Activated CD8-positive, alpha-beta T cell treated with anti-CD3 and anti-CD28 coated beads for 36 hours (primary cell): Measurements from ENCODE around the gene DET1. TPM values are rescaled to one million over a fixed set of nuclear protein-coding genes. Genes with fewer than 3 reads are reported as not detected.

Experiments used
- ATAC-seq: fragments of 200-7000 bp; cut with Tn5 transposase; one replicate; pipeline ENCODE4 v1.10.0; 2021; ENCODE audit warnings: mild to moderate bottlenecking, moderate library complexity
- CTCF ChIA-PET: fragments of 350-600 bp; sonication (Branson Sonifier 250); formaldehyde crosslinking; loops from one replicate; lab custom pipeline; 2021; ENCODE audit warnings: antibody characterized with exemption; lab: Charles Lee
- POLR2A ChIA-PET: fragments of 350-600 bp; sonication (Branson Sonifier 250); formaldehyde crosslinking; loops from one replicate; lab custom pipeline; 2021; ENCODE audit warnings: antibody characterized with exemption; lab: Charles Lee
- DNase-seq: peaks from one replicate; pipeline ENCODE4 v3.0.0-alpha.2; 2020
- H3K27ac Mint-ChIP-seq: one replicate; pipeline ENCODE4 v1.8.0; 2021; ENCODE audit warnings: mild to moderate bottlenecking, mixed read lengths
- H3K27me3 Mint-ChIP-seq: one replicate; pipeline ENCODE4 v1.8.0; 2021; ENCODE audit warnings: mixed read lengths
- H3K36me3 Mint-ChIP-seq: one replicate; pipeline ENCODE4 v1.8.0; 2021; ENCODE audit warnings: low read depth, mixed read lengths
- H3K4me1 Mint-ChIP-seq: one replicate; pipeline ENCODE4 v1.8.0; 2021; ENCODE audit warnings: low read depth, mixed read lengths
- H3K4me3 Mint-ChIP-seq: one replicate; pipeline ENCODE4 v1.8.0; 2021; ENCODE audit warnings: mild to moderate bottlenecking, moderate library complexity, mixed read lengths
- H3K9me3 Mint-ChIP-seq: one replicate; pipeline ENCODE4 v1.8.0; 2021; ENCODE audit warnings: mixed read lengths
- CTCF ChIP-seq: fragments of 200-600 bp; IDR thresholded peaks from one replicate; pipeline ENCODE4 v1.8.0; 2022; ENCODE audit warnings: antibody characterized with exemption, mild to moderate bottlenecking
- intact Hi-C: fragments of 100-400 bp; cut with micrococcal nuclease; formaldehyde crosslinking; loops from one replicate; pipeline ENCODE4 v1.10.0; 2022
- total RNA-seq, 2 experiments: library from RNA; stranded (reverse); gene quantifications; one replicate each; pipeline ENCODE4 v1.2.3, GENCODE V29; 2021

The DET1 gene
- total RNA-seq, 2 experiments from 2014 or later, result 2.1 to 2.6 TPM

- Mint-ChIP-seq H3K36me3 (peaks cover 18% of the 10 kb centered on the region), H3K9me3 (no peaks in the 10 kb centered on the region), H3K27me3 (no peaks in the 10 kb centered on the region), H3K4me3 (no peak overlapping the region), H3K4me1 (peaks cover 6% of the 10 kb centered on the region), H3K27ac (no peak overlapping the region)
- ATAC-seq (no peak), DNase-seq (no peak)
- ChIA-PET CTCF (no interaction called here), POLR2A (no interaction called here)
- intact Hi-C loops, result no loop called here
- TF ChIP-seq CTCF, result no peak
Observed at GRCh38 chr15:88513195-88513594, 33.3 kb downstream of the DET1 start.

GRCh38 chr15:88512601-88513000 lies 33.9 kb downstream of the DET1 start:
- peaks cover 18% of the 10 kb centered on the region for H3K36me3 Mint-ChIP-seq
- no peak overlapping the region for H3K4me3 Mint-ChIP-seq
- H3K4me1 Mint-ChIP-seq, result peaks cover 6% of the 10 kb centered on the region
- no peaks in the 10 kb centered on the region for H3K9me3 Mint-ChIP-seq
- ATAC-seq (no peak), DNase-seq (no peak)
- no peak overlapping the region for H3K27ac Mint-ChIP-seq
- ChIA-PET POLR2A (no interaction called here), CTCF (interaction anchor here (1.3 kb wide), 1 partner anchor 10 kb away, joined by 4 read pairs; no protein-coding TSS in a partner anchor)
- no peaks in the 10 kb centered on the region for H3K27me3 Mint-ChIP-seq
- intact Hi-C loops, result no loop called here
- no peak for TF ChIP-seq CTCF

GRCh38 chr15:88512078-88512477 lies 34.4 kb downstream of the DET1 start:
- ChIA-PET CTCF (interaction anchor here (1.3 kb wide), 1 partner anchor 9 kb away, joined by 4 read pairs; no protein-coding TSS in a partner anchor), POLR2A (interaction anchor here (1.0 kb wide), 1 partner anchor 10 kb away, joined by 5 read pairs; no protein-coding TSS in a partner anchor)
- intact Hi-C loops, result no loop called here
- H3K9me3 Mint-ChIP-seq, result no peaks in the 10 kb centered on the region
- peaks cover 18% of the 10 kb centered on the region for H3K36me3 Mint-ChIP-seq
- no peaks in the 10 kb centered on the region for H3K27me3 Mint-ChIP-seq
- no peak for DNase-seq
- no peak overlapping the region for H3K27ac Mint-ChIP-seq
- H3K4me1 Mint-ChIP-seq, result peaks cover 6% of the 10 kb centered on the region
- no peak overlapping the region for H3K4me3 Mint-ChIP-seq
- no peak for ATAC-seq
- no peak for TF ChIP-seq CTCF

- no peak for ATAC-seq
- H3K9me3 Mint-ChIP-seq, result no peaks in the 10 kb centered on the region
- peaks cover 18% of the 10 kb centered on the region for H3K36me3 Mint-ChIP-seq
- H3K27me3 Mint-ChIP-seq, result no peaks in the 10 kb centered on the region
- ChIA-PET CTCF (no interaction called here), POLR2A (no interaction called here)
- no peak overlapping the region for H3K4me3 Mint-ChIP-seq
- peaks cover 6% of the 10 kb centered on the region for H3K4me1 Mint-ChIP-seq
- no peak for TF ChIP-seq CTCF
- no peak for DNase-seq
- intact Hi-C loops, result no loop called here
- no peak overlapping the region for H3K27ac Mint-ChIP-seq
Observed at GRCh38 chr15:88511161-88511560, 35.3 kb downstream of the DET1 start.

GRCh38 chr15:88509964-88510363 lies 36.5 kb downstream of the DET1 start:
- ATAC-seq, result no peak
- no peak for TF ChIP-seq CTCF
- Mint-ChIP-seq H3K9me3 (no peaks in the 10 kb centered on the region), H3K27ac (peak overlapping the region; percentile 47), H3K36me3 (peaks cover 18% of the 10 kb centered on the region), H3K27me3 (no peaks in the 10 kb centered on the region), H3K4me1 (peaks cover 6% of the 10 kb centered on the region), H3K4me3 (no peak overlapping the region)
- ChIA-PET CTCF (no interaction called here), POLR2A (no interaction called here)
- no peak for DNase-seq
- intact Hi-C loops, result no loop called here
